GM19043 (cell line): ENCODE results near the gene ZNF280A.
"Not testable (repeated sequence)": the region's sequence is repeated elsewhere in the genome, so short reads cannot be mapped to it uniquely, and the experiment has no call there.

Experiments used
- ATAC-seq: cut with Tn5 transposase; IDR thresholded peaks from one replicate; pipeline ENCODE4 v1.9.1; 2021; ENCODE audit warnings: low read depth; ENCODE audit not compliant: unreplicated experiment

The ZNF280A gene

DNA sequence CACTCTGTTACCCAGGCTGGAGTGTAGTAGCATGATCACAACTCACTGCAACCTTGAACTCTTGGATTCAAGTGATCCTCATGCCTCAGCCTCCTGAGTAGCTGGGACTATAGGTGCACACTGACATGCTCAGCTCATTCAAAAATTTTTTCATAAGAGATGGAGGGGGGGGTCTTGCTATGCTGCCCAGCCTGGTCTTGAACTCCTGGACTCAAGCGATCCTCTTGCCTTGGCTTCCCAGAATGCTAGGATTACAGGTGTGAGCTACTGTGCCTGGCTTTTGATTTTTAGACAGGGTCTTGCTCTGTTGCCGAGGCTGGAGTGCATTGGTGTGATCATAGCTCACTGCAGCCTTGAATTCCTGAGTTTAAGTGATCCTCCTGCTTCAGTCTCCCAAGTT lies 25.0 kb upstream of the ZNF280A start:
- no peak for ATAC-seq

DNA sequence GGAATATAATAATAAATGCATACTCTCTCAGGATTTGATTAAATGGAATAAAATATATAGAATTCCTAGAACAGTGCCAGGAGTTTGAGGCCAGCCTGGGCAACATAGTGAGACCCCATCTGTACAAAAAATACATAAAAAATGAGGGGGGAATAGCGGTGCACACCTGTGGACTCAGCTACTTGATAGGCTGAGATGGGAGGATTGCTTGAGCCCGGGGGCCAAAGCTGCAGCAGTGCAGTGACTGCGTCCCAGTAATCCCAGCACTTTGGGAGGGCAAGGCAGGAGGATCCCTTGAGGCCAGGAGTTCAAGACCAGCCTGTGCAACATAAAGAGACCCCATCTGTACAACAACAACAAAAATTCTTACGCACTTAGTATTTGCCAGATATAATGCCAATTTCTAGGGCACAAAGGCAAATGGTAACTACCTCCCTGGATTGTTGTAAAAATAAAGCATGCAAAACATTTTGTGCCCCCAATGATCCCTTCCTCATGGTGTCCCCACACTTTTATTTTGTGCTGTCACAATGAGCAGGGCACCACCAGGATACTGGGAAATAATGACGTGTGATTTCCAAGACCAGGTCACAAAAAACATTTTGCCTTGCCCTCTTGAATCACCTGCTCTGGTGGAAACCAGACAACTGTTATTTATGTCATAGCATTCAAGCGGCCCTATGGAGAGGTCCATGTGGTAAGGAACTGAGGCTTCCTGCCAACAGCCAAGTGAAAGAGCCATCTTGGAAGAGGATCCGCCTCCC lies 18.3 kb upstream of the ZNF280A start:
- ATAC-seq = no peak

DNA sequence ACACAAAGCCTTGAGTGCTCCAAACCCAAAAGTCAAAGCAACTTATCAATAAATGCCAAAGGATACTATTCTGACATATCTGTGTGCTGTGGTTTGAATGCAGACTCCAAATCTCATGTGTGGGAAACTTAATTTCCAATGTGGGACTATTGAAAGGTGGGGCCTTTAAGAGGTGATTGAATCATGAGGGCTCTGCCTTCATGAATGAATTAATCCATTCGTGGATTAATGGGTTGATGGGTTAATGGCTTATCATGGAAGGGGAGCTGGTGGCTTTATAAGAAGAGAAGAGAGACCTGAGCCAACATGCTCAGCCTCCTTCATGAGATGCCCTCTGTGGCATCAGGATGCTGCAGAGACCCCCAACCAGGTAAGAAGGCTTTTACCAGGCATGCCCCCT lies 16.8 kb upstream of the ZNF280A start:
- ATAC-seq = no peak

DNA sequence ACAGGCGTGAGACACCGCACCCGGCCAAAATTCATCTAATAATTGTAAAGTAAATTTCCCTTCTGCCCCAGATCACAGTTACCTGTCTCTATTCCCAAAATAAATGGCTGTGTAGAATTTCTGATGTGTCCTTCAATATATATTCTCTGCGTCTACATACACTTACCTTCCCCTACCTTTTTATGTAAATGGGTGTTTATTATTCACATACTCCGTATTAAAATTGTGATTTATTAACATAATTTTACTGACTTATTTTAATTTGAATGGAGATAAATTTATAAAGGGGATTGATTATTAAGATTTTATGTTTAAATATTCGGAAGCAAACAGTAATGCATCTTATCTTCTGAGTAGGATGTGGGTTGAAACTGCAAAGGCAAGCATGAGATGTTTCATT lies 16.4 kb upstream of the ZNF280A start:
- no peak for ATAC-seq

DNA sequence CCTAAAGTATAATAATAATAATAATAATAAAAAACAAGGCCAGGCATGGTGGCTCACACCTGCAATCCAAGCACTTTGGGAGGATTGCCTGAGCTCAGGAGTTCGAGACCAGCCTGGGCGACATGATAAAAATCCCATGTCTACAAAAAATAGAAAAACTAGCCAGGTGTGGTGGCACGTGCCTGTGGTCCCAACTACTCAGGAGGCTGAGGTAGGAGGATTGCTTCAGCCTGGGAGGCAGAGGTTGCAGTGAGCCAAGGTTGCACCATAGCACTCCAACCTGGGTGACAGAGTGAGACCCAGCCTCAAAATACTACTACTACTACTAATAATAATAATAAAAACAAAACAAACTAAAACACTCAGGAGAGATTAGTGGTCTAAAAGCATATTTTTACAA lies 15.6 kb upstream of the ZNF280A start:
- no peak for ATAC-seq

DNA sequence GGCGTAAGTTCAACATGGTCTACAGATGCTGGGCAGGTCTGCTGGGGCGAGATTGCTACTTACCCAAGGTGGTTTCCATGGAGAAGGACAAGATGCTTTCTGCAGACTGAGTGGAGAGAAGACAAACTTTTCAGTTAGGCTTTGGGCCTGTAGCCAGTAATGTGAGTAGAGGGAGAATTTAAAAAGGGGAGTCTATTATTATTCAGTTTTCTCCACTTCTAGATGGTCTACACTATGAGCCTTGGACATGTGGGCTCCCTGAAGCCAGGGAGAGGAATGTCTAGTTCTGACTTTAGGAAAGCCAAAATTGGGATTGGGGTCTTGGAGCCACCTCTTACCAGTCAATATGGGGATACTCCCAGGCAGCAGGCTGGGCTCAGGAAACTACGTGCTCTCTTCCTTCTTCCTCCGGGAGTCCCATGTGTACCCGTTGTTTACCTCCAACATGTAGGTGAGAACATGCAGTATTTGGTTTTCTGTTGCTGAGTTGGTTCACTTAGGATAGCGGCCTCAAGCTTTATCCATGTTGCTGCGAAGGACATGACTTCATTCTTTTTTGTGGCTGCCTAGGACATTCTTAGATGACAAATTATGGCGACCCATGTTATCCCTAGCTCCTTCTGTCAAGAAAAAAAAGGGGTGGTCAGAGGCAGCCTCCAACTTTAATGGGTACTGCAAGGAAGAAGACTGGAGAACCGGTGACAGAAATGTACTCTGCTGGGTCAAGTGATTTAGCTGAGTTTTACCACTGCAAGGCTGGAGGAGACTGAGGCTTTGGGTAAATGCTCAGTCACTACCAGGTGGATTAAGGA lies 14.7 kb upstream of the ZNF280A start:
- ATAC-seq = no peak

DNA sequence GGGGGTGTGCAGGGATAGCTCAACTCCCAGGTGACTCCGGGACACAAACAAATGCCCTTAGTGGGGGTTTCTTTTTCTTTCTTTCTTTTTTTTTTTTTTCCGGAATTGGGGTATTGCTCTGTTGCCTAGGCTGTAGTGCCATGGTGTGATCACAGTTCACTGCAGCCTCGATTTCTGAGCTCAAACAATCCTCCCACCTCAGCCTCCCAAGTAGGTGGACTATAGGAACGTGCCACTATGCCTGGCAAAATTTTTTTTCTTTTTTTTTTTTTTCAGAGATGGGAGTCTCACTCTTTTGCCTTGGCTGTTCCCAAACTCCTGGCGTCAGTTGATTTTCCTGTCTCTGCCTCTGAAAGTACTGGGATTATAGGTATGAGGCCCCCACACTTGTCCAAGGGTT lies 13.8 kb upstream of the ZNF280A start:
- no peak for ATAC-seq

DNA sequence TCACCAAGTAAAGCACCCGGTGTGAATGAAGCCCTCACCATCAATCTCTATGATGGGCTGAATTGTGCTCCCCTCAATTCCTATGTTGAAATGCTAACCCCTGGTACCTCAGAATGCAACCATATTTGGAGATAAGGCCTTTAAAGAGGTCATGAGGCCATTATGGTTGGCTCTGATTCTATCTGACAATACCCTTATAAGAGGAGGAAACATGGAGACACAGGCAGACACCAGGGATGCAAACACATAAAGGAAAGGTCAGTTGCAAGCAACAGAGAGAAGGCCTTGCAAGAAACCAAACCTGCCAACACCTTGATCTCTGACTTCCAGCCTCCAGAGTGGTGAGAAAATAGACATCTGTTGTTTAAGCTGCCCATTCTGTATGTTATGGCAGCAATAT lies 13.3 kb upstream of the ZNF280A start:
- no peak for ATAC-seq

DNA sequence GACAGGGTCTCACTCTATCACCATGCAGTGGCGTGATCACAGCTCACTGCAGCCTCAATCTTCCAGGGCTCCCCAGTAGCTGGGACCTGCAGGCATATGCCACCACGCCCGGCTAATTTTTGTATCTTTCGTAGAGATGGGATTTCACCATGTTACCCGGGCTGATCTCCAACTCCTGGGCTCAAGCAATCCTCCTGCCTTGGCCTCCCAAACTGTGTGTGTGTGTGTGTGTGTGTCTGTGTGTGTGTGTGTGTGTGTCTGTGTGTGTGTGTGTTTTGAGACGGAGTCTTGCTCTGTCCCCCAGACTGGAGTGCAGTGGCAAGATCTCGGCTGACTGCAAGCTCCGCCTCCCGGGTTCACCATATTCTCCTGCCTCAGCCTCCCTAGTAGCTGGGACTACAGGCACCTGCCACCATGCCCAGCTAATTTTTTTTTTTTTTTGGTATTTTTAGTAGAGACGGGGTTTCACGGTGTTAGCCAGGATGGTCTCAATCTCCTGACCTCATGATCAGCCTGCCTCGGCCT lies 12.5 kb upstream of the ZNF280A start:
- not testable (repeated sequence) for ATAC-seq

DNA sequence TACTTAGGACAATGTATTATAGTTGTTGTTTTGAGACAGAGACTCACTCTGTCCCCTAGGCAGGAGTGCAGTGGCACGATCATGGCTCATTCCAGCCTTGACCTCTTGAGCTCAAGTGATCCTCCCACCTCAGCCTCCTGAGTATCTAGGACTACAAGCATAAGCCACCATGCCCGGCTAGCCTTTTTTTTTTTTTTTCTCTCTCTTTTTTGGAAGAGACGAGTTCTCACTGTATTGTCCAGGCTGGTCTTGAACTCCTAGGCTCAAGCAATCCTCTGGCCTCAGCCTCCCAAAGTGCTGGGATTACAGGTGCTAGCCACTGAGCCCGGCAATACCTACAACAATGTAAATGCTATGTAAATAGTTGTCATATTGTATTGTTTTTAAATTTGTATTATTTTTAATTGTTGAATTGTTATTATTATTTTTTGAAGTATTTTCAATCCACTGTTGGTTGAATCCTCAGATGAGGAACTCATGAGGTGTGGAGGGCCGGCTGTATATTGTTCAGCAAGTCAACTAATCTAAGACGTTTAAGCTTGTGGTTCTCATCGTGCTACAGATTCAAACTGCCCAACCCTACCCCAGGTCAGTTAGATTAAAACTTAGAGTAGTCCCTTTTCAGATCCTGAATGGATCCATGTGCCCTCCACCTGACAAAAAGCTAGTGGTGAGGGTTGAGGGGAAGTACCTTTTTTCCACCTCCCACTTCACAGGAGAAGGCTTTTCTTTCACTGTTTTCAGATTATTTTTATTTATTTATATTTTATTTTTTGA lies 11.9 kb upstream of the ZNF280A start:
- ATAC-seq = no peak

DNA sequence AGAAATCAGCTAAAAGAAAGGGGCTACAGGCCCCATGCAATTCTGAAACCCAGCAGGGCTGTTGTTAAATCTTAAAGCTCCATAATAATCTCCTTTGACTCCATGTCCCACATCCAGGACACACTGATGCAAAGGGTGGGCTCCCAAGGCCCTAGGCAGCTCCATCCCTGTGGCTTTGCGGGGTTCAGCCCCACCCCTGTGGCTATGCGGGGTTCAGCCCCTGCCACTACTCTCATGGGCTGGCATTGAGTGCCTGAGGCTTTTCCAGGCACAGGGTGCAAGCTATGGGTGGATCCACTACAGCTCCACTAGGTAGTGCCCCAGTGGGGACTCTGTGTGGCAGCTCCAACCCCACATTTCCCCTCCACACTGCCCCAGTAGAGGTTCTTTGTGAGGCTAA lies 8.7 kb upstream of the ZNF280A start:
- no peak for ATAC-seq

DNA sequence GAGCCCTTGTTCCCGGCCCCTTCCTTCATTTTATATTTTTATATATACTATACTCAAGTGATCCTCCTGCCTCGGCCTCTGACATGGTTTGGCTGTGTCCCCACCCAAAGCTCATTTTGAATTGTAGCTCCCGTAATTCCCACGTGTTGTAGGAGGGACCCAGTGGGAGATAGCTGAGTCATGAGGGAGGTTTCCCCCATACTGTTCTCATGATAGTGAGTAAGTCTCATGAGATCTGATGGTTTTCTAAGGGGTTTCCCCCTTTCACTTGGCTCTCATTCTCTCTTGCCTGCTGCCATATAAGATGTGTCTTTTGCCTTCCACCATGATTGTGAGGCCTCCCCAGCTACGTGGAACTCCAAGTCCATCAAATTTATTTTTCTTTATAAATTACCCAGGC lies 7.2 kb upstream of the ZNF280A start:
- no peak for ATAC-seq

DNA sequence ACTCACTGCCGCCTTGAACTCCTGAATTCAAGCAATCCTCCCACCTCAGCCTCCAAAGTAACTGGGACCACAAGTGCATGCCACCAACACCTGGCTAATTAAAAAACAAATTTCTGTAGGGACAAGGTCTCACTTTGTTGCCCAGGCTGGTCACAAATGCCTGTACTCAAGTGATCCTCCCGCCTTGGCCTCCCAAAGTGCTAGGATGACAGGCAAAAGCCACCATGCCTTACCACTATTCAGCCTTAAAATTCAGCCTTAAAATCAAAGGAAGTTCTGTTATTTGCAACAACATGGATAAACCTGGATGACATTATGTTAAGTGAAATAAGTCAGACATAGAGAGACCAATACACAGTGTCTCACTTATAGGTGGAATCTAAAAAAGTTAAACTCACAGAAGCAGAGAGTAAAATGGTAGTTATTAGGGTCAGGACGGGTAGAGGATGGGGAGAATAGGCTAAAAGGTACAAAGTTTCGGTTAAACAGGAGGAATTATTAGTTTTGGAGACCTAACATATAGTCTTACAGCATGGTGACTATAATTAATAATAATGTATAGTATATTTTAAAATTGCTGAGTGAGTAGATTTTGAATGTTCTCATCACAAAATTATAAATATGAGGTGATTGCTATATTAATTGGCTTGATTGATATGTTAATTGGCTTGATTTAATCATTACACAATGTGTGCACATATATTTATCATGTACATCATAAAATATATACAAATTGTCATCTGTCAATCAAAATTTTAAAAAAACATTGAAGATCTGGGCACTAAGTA lies 6.2 kb upstream of the ZNF280A start:
- no peak for ATAC-seq

DNA sequence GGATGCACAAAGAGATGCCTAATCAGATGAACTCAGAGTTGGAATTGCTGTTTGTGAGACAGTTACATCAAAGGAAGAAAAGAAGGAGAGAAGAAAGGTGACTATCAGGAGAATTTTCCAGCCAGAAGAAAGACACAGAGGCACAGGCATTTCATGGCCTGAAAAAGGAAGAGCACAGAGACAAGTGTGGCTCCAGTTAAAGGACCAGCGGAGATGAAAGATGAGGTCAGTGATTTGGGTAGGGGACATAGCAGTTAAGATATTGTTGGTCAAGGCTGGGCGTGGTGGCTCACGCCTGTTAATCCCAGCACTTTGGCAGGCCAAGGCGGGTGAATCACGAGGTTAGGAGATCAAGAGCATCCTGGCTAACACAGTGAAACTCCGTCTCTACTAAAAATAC lies 3.4 kb upstream of the ZNF280A start:
- ATAC-seq = no peak

DNA sequence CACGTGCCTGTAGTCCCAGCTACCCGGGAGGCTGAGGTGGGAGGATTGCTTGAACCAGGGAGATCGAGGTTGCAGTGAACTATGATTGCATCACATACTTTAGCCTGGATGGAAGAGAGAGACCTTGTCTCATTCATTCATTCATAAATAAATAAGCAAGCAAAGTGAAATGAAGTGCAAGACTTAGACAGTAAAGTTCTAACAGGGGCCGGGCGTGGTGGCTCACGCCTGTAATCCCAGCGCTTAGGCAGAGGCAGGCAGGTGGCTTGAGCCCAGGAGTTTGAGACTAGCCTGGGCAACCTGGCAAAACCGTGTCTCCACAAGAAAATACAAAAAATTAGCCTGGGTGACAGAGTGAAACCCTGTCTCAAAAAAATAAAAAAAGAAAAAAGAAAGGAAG lies 1.6 kb upstream of the ZNF280A start:
- no peak for ATAC-seq

DNA sequence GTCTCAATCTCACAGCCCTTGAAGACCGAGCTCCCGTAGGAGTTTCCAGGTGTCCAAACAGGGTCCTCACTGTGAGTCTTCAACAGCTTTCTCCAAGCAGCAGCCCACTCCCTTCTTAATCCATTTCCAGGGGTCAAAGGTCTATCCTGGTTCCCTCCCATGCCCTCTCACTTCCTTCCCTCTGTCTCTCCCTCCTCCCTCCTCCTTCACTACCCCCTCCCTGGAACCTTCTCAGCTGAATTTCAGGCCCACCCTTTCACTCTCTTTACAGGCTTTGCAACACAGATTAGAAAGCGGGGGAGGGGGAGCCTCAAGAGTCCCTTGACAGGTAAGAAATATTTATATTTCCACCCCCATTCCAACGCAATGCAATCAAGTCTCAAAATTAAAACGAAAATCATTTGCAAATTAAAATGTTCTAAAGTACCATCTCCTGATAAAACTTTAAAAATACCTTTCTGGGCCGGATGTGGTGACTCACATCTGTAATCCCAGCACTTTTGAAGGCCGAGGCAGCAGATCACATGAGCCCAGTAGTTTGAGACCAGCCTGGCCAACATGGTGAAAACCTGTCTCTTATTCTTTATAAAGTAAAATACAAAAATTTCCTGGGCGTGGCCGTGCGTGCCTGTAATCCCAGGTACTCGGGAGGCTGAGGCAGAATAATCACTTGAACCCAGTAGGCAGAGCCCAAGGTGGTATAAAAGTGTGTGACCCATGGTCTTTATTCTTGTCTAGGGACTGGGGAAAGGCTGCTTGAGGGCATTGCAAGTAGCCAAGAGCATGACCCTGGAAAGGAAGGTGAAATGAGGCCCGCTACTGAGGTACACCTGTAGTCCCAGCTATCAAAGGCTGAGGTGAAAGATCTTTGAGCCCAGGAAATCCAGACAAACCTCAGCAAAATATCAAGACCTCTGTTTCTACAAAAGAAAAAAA lies 865 bp upstream of the ZNF280A start:
- no peak for ATAC-seq

DNA sequence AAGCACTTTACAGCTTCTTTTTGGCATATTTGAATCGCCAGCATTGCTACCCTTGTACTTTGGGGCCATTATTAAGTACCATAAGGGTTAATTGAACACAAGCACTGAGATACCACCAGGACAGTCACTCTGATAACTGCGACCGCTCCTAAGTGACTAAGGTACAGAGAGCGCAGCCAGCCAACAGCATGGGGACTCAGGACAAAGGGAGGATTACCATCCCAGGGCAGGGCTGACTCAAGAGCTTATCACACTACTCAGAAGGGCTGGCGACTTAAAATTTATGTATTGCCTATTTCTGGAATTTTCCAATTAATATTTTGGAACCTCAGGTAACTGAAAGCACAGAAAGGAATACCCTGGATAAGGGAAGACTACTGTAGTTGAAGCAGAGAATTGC lies 479 bp downstream of the ZNF280A start:
- ATAC-seq = no peak

DNA sequence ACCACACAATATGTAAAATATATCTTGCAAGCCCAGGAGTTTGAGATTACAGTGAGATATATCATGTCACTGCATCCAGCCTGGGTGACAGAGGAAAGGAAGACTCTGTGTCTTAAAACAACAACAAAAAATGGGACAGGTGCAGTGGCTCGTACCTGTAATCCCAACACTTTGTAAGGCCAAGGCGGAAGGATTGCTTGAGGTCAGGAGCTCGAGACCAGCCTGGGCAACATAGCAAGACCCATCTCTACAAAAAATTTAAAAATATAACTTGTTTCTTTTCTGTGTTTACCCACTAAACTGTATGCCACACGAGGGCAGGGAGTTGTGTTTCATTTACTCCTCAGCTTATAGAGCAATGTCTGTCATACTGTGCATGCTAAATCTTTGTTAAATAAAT lies 3.1 kb downstream of the ZNF280A start:
- no peak for ATAC-seq

DNA sequence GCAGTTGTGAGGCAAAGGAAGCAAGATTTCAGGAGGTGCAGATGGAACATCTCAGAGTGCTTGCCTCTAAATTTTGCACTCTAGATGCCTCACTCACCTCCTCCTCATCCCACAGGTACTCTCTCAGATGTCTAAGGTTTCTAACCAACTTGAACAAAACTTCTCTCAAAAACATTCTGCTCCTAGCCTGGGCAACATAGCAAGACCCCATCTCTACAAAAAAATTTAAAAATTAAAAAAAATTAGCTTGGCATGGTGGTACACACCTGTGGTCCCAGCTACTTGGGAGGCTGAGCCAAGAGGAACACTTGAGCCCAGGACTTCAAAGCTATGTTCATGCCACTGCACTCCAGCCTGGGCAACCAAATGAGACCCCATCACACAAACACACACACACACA lies 4.2 kb downstream of the ZNF280A start:
- ATAC-seq = no peak
